ENCODE measurements around the gene MAST3. TPM values are rescaled to one million over a fixed set of nuclear protein-coding genes. Genes with fewer than 3 reads are reported as not detected.

Gene MAST3
- total and polyA plus RNA-seq, 12 donors = 1.6 to 19.1 (median 11.4) TPM

GRCh38 chr19:18164072-18164471, 66.5 kb downstream of the MAST3 start:
- TF ChIP-seq POLR2A (IDR thresholded peaks at IDR 0.05) (no peak), CTCF (IDR thresholded peaks at IDR 0.05) (no peak)
- no peak overlapping the region for H3K27ac ChIP-seq
- H3K9me3 ChIP-seq (replicated peaks in 1 of 3) = no peaks in the 10 kb centered on the region
- intact Hi-C loops (cut with DNase I) = loop anchor here in 1 of 2 donors (5.0 kb wide), 1 partner anchor 47 kb away; no protein-coding TSS in a partner anchor
- peaks cover 16 to 18% of the 10 kb centered on the region in 2 donors for H3K4me1 ChIP-seq (replicated peaks in 1 of 2)
- no peaks in the 10 kb centered on the region for H3K27me3 ChIP-seq
- no peak overlapping the region for H3K4me3 ChIP-seq
- H3K36me3 ChIP-seq (replicated peaks in 1 of 2) = peaks cover 0 to 73% of the 10 kb centered on the region in 2 donors
- no peak for DNase-seq
- 93 to 99% (median 97%) methylated on average over 7 of the region's 7 CpGs for WGBS, 4 donors

GRCh38 chr19:18165794-18166544, 68.4 kb downstream of the MAST3 start:
- no peak overlapping the region for H3K4me3 ChIP-seq
- no peak overlapping the region for H3K27ac ChIP-seq
- TF ChIP-seq CTCF (IDR thresholded peaks at IDR 0.05) (no peak), POLR2A (IDR thresholded peaks at IDR 0.05) (no peak)
- intact Hi-C loops (cut with DNase I) = loop anchor here in 1 of 2 donors (5.0 kb wide), 1 partner anchor 54 kb away; no protein-coding TSS in a partner anchor
- 95 to 97% (median 96%) methylated on average over 15 of the region's 15 CpGs for WGBS, 4 donors
- H3K4me1 ChIP-seq (replicated peaks in 1 of 2) = peaks cover 14 to 15% of the 10 kb centered on the region in 2 donors
- H3K27me3 ChIP-seq = no peaks in the 10 kb centered on the region
- DNase-seq = no peak
- H3K36me3 ChIP-seq (replicated peaks in 1 of 2) = peaks cover 0 to 82% of the 10 kb centered on the region in 2 donors
- H3K9me3 ChIP-seq (replicated peaks in 1 of 3) = no peaks in the 10 kb centered on the region

- H3K9me3 ChIP-seq (replicated peaks in 1 of 3) = no peaks in the 10 kb centered on the region
- WGBS, 4 donors = 89 to 93% (median 93%) methylated on average over 7 to 21 of the region's 21 CpGs
- no peak overlapping the region for H3K27ac ChIP-seq
- H3K4me3 ChIP-seq = no peak overlapping the region
- H3K4me1 ChIP-seq (replicated peaks in 1 of 2) = peaks cover 16 to 17% of the 10 kb centered on the region in 2 donors
- intact Hi-C loops (cut with DNase I) = loop anchor here in 1 of 2 donors (5.0 kb wide), 1 partner anchor 55 kb away; no protein-coding TSS in a partner anchor
- peaks cover 0 to 77% of the 10 kb centered on the region in 2 donors for H3K36me3 ChIP-seq (replicated peaks in 1 of 2)
- no peak for DNase-seq
- H3K27me3 ChIP-seq = no peaks in the 10 kb centered on the region
- TF ChIP-seq CTCF (IDR thresholded peaks at IDR 0.05) = no peak
Observed at GRCh38 chr19:18167011-18167410, 69.4 kb downstream of the MAST3 start.

GRCh38 chr19:18167975-18168645, 70.5 kb downstream of the MAST3 start:
- H3K27ac ChIP-seq = no peak overlapping the region
- peaks cover 0 to 68% of the 10 kb centered on the region in 2 donors for H3K36me3 ChIP-seq (replicated peaks in 1 of 2)
- intact Hi-C loops (cut with DNase I) = loop anchor here in 1 of 2 donors (5.0 kb wide), 1 partner anchor 56 kb away; no protein-coding TSS in a partner anchor
- peak in 5 of 7 donors; percentile 45 to 65 (median 52) for DNase-seq
- peak; percentile 60 to 78 (median 74) for TF ChIP-seq CTCF (IDR thresholded peaks at IDR 0.05)
- TF ChIP-seq POLR2A (IDR thresholded peaks at IDR 0.05) = no peak
- no peaks in the 10 kb centered on the region for H3K9me3 ChIP-seq (replicated peaks in 1 of 3)
- no peak overlapping the region for H3K4me3 ChIP-seq
- no peaks in the 10 kb centered on the region for H3K27me3 ChIP-seq
- WGBS, 4 donors = 64 to 71% (median 66%) methylated on average over 11 to 14 of the region's 14 CpGs
- peaks cover 18% of the 10 kb centered on the region in 2 donors for H3K4me1 ChIP-seq (replicated peaks in 1 of 2)
